Esophagus muscularis mucosa (tissue), 4 donors: ENCODE measurements around the gene ATP9A.

Experiments
- EP300 ChIP-seq: sonication (generic); formaldehyde crosslinking; IDR thresholded peaks from one replicate; pipeline ENCODE4 v1.6.1; 2017; ENCODE audit warnings: antibody characterized with exemption
- POLR2A ChIP-seq: fragments of 450-650 bp; IDR thresholded peaks from one replicate; pipeline ENCODE4 v1.6.1; 2017; ENCODE audit warnings: antibody characterized with exemption, moderate library complexity, mild to moderate bottlenecking, low read depth
- POLR2AphosphoS5 ChIP-seq, 2 donors: sonication (generic); formaldehyde crosslinking; IDR thresholded peaks; one replicate each; pipeline ENCODE4 v1.6.1; 2017; ENCODE audit warnings: antibody characterized with exemption in 2 of 2
- TF ChIP-seq, protein P1 (sequence below), 3 experiments: fragments of 200-600 bp in 2 of 3; fragments of 450-650 bp in 1 of 3; sonication (generic) in 2 of 3; IDR thresholded peaks; one replicate each; pipeline ENCODE4 v1.5.1; 2017 to 2019; ENCODE audit warnings: antibody characterized with exemption in 3 of 3, mild to moderate bottlenecking in 2 of 3, moderate library complexity in 1 of 3

DNA sequence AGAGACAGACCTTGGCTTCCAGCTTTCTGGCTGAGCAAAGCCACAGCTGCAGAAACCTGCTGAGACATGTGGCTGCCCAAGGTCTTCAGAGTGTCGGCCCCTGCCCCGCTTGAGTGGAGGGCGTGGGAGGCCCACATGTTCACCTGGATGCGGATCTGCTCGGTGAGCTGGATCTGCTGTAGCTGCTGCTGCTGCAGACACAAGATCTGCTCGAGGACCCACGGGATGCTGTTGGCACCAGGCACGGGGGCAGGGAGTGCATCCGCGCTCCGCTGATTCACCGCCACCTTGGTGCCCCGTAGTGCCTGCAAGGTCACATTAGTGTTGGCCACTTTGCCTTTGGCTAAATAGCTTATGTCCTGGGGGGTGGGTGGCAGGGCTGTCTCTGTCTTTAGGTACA lies 23.4 kb upstream of the ATP9A start:
- TF ChIP-seq, protein P1, sequence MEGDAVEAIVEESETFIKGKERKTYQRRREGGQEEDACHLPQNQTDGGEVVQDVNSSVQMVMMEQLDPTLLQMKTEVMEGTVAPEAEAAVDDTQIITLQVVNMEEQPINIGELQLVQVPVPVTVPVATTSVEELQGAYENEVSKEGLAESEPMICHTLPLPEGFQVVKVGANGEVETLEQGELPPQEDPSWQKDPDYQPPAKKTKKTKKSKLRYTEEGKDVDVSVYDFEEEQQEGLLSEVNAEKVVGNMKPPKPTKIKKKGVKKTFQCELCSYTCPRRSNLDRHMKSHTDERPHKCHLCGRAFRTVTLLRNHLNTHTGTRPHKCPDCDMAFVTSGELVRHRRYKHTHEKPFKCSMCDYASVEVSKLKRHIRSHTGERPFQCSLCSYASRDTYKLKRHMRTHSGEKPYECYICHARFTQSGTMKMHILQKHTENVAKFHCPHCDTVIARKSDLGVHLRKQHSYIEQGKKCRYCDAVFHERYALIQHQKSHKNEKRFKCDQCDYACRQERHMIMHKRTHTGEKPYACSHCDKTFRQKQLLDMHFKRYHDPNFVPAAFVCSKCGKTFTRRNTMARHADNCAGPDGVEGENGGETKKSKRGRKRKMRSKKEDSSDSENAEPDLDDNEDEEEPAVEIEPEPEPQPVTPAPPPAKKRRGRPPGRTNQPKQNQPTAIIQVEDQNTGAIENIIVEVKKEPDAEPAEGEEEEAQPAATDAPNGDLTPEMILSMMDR (IDR thresholded peaks at IDR 0.05) = no peak
- no peak for TF ChIP-seq POLR2A
- TF ChIP-seq EP300 = no peak
- no peak for TF ChIP-seq POLR2AphosphoS5 (IDR thresholded peaks at IDR 0.05)
